ENCODE data around the gene DUSP7. TPM values are rescaled to one million over a fixed set of nuclear protein-coding genes. Genes with fewer than 3 reads are reported as not detected.

DUSP7 gene
- total RNA-seq, 1 experiment from 2014 or later = 13.1 TPM

DNA sequence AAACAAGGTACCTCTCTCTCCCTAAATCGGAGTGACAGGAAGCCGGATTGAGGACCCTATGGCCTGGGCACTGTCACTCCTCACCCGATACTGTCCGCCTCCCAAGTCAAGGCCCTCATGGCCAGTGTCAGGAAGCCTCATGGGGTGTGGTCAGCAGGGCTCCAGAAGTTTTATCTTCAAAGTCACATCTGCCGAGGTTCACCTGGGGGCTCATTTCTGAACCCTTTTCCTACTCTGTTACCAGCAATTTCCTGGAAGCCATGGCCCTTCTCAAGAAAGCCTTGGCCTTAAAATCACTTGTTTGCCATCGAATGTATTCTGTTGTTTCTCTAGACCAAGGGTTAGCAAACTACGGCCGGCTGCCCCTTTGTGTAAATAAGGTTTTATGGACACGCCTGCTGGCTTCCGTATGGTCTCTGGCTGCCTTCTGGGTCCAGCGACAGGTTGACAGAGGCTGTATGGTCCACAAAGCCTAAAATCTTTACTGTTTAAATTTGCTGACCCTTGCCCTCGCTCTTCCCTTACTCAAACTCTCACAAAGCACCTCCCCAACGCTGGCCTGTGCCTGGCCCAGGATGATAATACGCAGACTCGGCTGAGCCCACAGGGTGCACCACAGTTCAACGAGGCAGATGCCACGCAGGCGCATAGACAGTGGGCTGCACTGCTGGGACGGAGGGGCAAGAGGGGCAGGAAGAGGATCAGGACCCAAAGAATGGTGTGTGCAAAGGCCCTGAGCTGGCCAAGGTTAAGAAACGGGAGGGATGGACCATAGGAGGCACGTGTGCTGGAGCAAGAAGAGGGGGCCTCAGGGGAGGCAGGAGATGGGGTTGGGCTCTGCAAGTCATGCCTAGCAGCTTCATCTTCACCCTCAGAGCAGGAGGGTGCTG, 24.7 kb upstream of the DUSP7 start:
- Histone ChIP-seq H3K27ac (ENCODE audit: low read length) (no peak overlapping the region), H3K4me3 (ENCODE audit: low read depth in 2 of 2, low read length in 2 of 2) (no peak overlapping the region), H3K9me3 (ENCODE audit: control insufficient read depth, insufficient read depth, low read depth, low read length) (no peaks in the 10 kb centered on the region), H3K36me3 (ENCODE audit: control insufficient read depth, insufficient read depth, low read length) (no peaks in the 10 kb centered on the region), H3K27me3 (ENCODE audit: control insufficient read depth, insufficient read depth, low read length) (no peaks in the 10 kb centered on the region), H3K4me1 (ENCODE audit: control insufficient read depth, insufficient read depth, low read length) (no peaks in the 10 kb centered on the region)
- in situ Hi-C loops (cut with HindIII; ENCODE audit: low pct_unique_long_range_greater_than_20kb, low sequenced_read_pairs) = no loop called here
- ChIA-PET POLR2A (no interaction called here), CTCF (no interaction called here)
- intact Hi-C loops (cut with micrococcal nuclease; ENCODE audit: unreplicated experiment) = no loop called here
- no peak for TF ChIP-seq POLR2AphosphoS5 (IDR thresholded peaks at IDR 0.05; ENCODE audit: low read depth, low read length)
- TF ChIP-seq, protein P1, sequence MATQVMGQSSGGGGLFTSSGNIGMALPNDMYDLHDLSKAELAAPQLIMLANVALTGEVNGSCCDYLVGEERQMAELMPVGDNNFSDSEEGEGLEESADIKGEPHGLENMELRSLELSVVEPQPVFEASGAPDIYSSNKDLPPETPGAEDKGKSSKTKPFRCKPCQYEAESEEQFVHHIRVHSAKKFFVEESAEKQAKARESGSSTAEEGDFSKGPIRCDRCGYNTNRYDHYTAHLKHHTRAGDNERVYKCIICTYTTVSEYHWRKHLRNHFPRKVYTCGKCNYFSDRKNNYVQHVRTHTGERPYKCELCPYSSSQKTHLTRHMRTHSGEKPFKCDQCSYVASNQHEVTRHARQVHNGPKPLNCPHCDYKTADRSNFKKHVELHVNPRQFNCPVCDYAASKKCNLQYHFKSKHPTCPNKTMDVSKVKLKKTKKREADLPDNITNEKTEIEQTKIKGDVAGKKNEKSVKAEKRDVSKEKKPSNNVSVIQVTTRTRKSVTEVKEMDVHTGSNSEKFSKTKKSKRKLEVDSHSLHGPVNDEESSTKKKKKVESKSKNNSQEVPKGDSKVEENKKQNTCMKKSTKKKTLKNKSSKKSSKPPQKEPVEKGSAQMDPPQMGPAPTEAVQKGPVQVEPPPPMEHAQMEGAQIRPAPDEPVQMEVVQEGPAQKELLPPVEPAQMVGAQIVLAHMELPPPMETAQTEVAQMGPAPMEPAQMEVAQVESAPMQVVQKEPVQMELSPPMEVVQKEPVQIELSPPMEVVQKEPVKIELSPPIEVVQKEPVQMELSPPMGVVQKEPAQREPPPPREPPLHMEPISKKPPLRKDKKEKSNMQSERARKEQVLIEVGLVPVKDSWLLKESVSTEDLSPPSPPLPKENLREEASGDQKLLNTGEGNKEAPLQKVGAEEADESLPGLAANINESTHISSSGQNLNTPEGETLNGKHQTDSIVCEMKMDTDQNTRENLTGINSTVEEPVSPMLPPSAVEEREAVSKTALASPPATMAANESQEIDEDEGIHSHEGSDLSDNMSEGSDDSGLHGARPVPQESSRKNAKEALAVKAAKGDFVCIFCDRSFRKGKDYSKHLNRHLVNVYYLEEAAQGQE (IDR thresholded peaks at IDR 0.05; ENCODE audit: insufficient read depth in 1 of 2, low read depth in 2 of 2, low read length in 1 of 2) = no peak
- no peak for TF ChIP-seq TCF7L2 (IDR thresholded peaks at IDR 0.05; ENCODE audit: low read depth, low read length)
- no peak for TF ChIP-seq SIN3A (IDR thresholded peaks at IDR 0.05; ENCODE audit: borderline replicate concordance, insufficient read depth, low read depth, low read length)
- TF ChIP-seq, protein P2, sequence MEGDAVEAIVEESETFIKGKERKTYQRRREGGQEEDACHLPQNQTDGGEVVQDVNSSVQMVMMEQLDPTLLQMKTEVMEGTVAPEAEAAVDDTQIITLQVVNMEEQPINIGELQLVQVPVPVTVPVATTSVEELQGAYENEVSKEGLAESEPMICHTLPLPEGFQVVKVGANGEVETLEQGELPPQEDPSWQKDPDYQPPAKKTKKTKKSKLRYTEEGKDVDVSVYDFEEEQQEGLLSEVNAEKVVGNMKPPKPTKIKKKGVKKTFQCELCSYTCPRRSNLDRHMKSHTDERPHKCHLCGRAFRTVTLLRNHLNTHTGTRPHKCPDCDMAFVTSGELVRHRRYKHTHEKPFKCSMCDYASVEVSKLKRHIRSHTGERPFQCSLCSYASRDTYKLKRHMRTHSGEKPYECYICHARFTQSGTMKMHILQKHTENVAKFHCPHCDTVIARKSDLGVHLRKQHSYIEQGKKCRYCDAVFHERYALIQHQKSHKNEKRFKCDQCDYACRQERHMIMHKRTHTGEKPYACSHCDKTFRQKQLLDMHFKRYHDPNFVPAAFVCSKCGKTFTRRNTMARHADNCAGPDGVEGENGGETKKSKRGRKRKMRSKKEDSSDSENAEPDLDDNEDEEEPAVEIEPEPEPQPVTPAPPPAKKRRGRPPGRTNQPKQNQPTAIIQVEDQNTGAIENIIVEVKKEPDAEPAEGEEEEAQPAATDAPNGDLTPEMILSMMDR (IDR thresholded peaks at IDR 0.05) = no peak
- no TSS peak for BruUV-seq (replicated peaks)
- ATAC-seq (no peak), DNase-seq (ENCODE audit: low read depth, low spot score) (no peak)

DNA sequence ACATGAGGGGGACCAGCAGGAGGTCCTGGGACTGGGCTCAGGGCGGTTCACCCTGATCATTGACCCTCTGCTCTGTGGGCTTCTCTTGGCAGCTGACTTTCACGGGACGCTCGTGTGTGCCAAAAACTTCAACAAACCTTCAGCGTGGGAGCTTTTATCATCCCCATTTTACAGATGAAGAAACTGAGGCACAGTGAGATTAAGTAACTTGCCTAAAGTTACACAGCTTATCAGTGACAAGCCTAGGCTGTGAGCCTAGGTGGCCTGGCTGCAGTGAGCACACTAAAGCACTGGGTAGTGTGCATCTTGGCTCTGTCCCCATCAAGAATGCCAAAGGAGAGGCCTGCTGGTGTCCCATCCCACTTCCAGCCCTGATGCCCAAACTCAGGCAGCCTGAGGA, 23.6 kb upstream of the DUSP7 start:
- in situ Hi-C loops (cut with HindIII; ENCODE audit: low pct_unique_long_range_greater_than_20kb, low sequenced_read_pairs) = no loop called here
- Histone ChIP-seq H3K27ac (ENCODE audit: low read length) (no peak overlapping the region), H3K9me3 (ENCODE audit: control insufficient read depth, insufficient read depth, low read depth, low read length) (no peaks in the 10 kb centered on the region), H3K4me3 (ENCODE audit: low read depth in 2 of 2, low read length in 2 of 2) (no peak overlapping the region), H3K4me1 (ENCODE audit: control insufficient read depth, insufficient read depth, low read length) (no peaks in the 10 kb centered on the region), H3K27me3 (ENCODE audit: control insufficient read depth, insufficient read depth, low read length) (no peaks in the 10 kb centered on the region), H3K36me3 (ENCODE audit: control insufficient read depth, insufficient read depth, low read length) (no peaks in the 10 kb centered on the region)
- ChIA-PET POLR2A (no interaction called here), CTCF (no interaction called here)
- intact Hi-C loops (cut with micrococcal nuclease; ENCODE audit: unreplicated experiment) = no loop called here
- no peak for ATAC-seq
- no TSS peak for BruUV-seq (replicated peaks)
- no peak for DNase-seq (ENCODE audit: low read depth, low spot score)
- TF ChIP-seq, protein P1 (IDR thresholded peaks at IDR 0.05; ENCODE audit: insufficient read depth in 1 of 2, low read depth in 2 of 2, low read length in 1 of 2) = no peak
- no peak for TF ChIP-seq POLR2AphosphoS5 (IDR thresholded peaks at IDR 0.05; ENCODE audit: low read depth, low read length)
- TF ChIP-seq SIN3A (IDR thresholded peaks at IDR 0.05; ENCODE audit: borderline replicate concordance, insufficient read depth, low read depth, low read length) = no peak
- TF ChIP-seq, protein P2 (IDR thresholded peaks at IDR 0.05) = no peak
- no peak for TF ChIP-seq TCF7L2 (IDR thresholded peaks at IDR 0.05; ENCODE audit: low read depth, low read length)
